ENCODE data around the gene ACOT4.
"Not testable (repeated sequence)": the region's sequence is repeated elsewhere in the genome, so short reads cannot be mapped to it uniquely, and the experiment has no call there.

The ACOT4 gene

GRCh38 chr14:73591690-73592449, at the start of gene ACOT4:
TSS of gene ACOT4 (plus strand) at chr14:73591873. CDS start at chr14:73591960, 87 bp downstream.
- peak; percentile 63 for DNase-seq (ENCODE audit: low read depth, low spot score)

- DNase-seq (ENCODE audit: low read depth, low spot score) = not testable (repeated sequence)
Measured at GRCh38 chr14:73542961-73543360, 48.7 kb upstream of the ACOT4 start.

GRCh38 chr14:73545353-73545752, 46.3 kb upstream of the ACOT4 start:
- DNase-seq (ENCODE audit: low read depth, low spot score) = not testable (repeated sequence)

GRCh38 chr14:73549097-73549496, 42.6 kb upstream of the ACOT4 start:
- DNase-seq (ENCODE audit: low read depth, low spot score) = not testable (repeated sequence)

GRCh38 chr14:73549889-73550524, 41.7 kb upstream of the ACOT4 start:
- not testable (repeated sequence) for DNase-seq (ENCODE audit: low read depth, low spot score)

- no peak for DNase-seq (ENCODE audit: low read depth, low spot score)
Measured at GRCh38 chr14:73553845-73554244, 37.8 kb upstream of the ACOT4 start.

- DNase-seq (ENCODE audit: low read depth, low spot score) = not testable (repeated sequence)
Measured at GRCh38 chr14:73557201-73557600, 34.5 kb upstream of the ACOT4 start.

GRCh38 chr14:73558238-73558637, 33.4 kb upstream of the ACOT4 start:
- not testable (repeated sequence) for DNase-seq (ENCODE audit: low read depth, low spot score)

GRCh38 chr14:73562256-73562655, 29.4 kb upstream of the ACOT4 start:
- not testable (repeated sequence) for DNase-seq (ENCODE audit: low read depth, low spot score)

- not testable (repeated sequence) for DNase-seq (ENCODE audit: low read depth, low spot score)
Measured at GRCh38 chr14:73562696-73563095, 29.0 kb upstream of the ACOT4 start.

- not testable (repeated sequence) for DNase-seq (ENCODE audit: low read depth, low spot score)
Measured at GRCh38 chr14:73566431-73566830, 25.2 kb upstream of the ACOT4 start.

GRCh38 chr14:73566935-73567334, 24.7 kb upstream of the ACOT4 start:
- DNase-seq (ENCODE audit: low read depth, low spot score) = not testable (repeated sequence)

- no peak for DNase-seq (ENCODE audit: low read depth, low spot score)
Measured at GRCh38 chr14:73567358-73567757, 24.3 kb upstream of the ACOT4 start.

- DNase-seq (ENCODE audit: low read depth, low spot score) = peak; percentile 48
Measured at GRCh38 chr14:73567951-73568885, 23.5 kb upstream of the ACOT4 start.

- not testable (repeated sequence) for DNase-seq (ENCODE audit: low read depth, low spot score)
Measured at GRCh38 chr14:73568886-73569184, 22.8 kb upstream of the ACOT4 start.

GRCh38 chr14:73569185-73569958, 22.3 kb upstream of the ACOT4 start, which contains the start of gene ACOT2:
TSS of gene ACOT2 (plus strand) at chr14:73569213. CDS start at chr14:73569241, 28 bp downstream.
- DNase-seq (ENCODE audit: low read depth, low spot score) = peak; percentile 93

GRCh38 chr14:73570913-73571312, 20.8 kb upstream of the ACOT4 start:
- DNase-seq (ENCODE audit: low read depth, low spot score) = peak; percentile 37

GRCh38 chr14:73573034-73573433, 18.6 kb upstream of the ACOT4 start:
- DNase-seq (ENCODE audit: low read depth, low spot score) = not testable (repeated sequence)

- not testable (repeated sequence) for DNase-seq (ENCODE audit: low read depth, low spot score)
Measured at GRCh38 chr14:73573740-73574139, 17.9 kb upstream of the ACOT4 start.

- not testable (repeated sequence) for DNase-seq (ENCODE audit: low read depth, low spot score)
Measured at GRCh38 chr14:73574251-73574650, 17.4 kb upstream of the ACOT4 start.

GRCh38 chr14:73576391-73576790, 15.3 kb upstream of the ACOT4 start:
- DNase-seq (ENCODE audit: low read depth, low spot score) = no peak
